H1 (cell line): ENCODE data around the gene EPHA2. TPM values are rescaled to one million over a fixed set of nuclear protein-coding genes. Genes with fewer than 3 reads are reported as not detected.

Experiments
- CTCF ChIA-PET: fragments of 300-600 bp; sonication (Branson Sonifier 250); formaldehyde crosslinking; loops from one replicate; lab custom pipeline; 2021; ENCODE audit not compliant: partially characterized antibody; lab: Charles Lee
- POLR2A ChIA-PET: fragments of 300-600 bp; sonication (Branson Sonifier 250); formaldehyde crosslinking; loops from one replicate; lab custom pipeline; 2021; ENCODE audit warnings: inconsistent platforms; ENCODE audit not compliant: partially characterized antibody; lab: Charles Lee
- DNase-seq, 2 experiments: peaks; one replicate each; pipeline versions ENCODE4 v3.0.0 to v3.0.0-alpha.2; 2010 to 2022; ENCODE audit warnings: low spot score in 2 of 2, low read depth in 1 of 2, mixed read lengths in 1 of 2
- FAIRE-seq: peaks from 2 replicates; lab custom pipeline; 2011; peaks lifted over from hg19 to GRCh38; lab: Jason Lieb, UNC
- H2AFZ ChIP-seq: 2 replicates; pipeline ENCODE4 v1.8.1; 2012; ENCODE audit warnings: low read length, inconsistent platforms
- H2AK5ac ChIP-seq: 2 replicates; pipeline ENCODE4 v1.6.1; 2013; ENCODE audit warnings: low read depth, low read length
- H2BK120ac ChIP-seq: replicated peaks from 2 replicates; pipeline ENCODE3; 2013; ENCODE audit warnings: low read depth, low read length, inconsistent platforms
- H2BK12ac ChIP-seq: 2 replicates; pipeline ENCODE4 v1.6.1; 2013; ENCODE audit warnings: low read depth, low read length
- H2BK15ac ChIP-seq: 2 replicates; pipeline ENCODE4 v1.6.1; 2013; ENCODE audit warnings: low read length
- H2BK20ac ChIP-seq: 2 replicates; pipeline ENCODE4 v1.6.1; 2013; ENCODE audit warnings: low read length
- H2BK5ac ChIP-seq: 2 replicates; pipeline ENCODE4 v1.6.1; 2013; ENCODE audit warnings: low read depth, low read length
- H3K14ac ChIP-seq: 2 replicates; pipeline ENCODE4 v1.6.1; 2013; ENCODE audit warnings: inconsistent platforms; ENCODE audit not compliant: insufficient read length
- H3K18ac ChIP-seq: 2 replicates; pipeline ENCODE4 v1.6.1; 2013; ENCODE audit warnings: low read length; ENCODE audit errors: extremely low read depth
- H3K23ac ChIP-seq: 2 replicates; pipeline ENCODE4 v1.6.1; 2013; ENCODE audit warnings: inconsistent platforms; ENCODE audit not compliant: insufficient read length
- H3K23me2 ChIP-seq: 2 replicates; pipeline ENCODE4 v1.6.1; 2013; ENCODE audit warnings: low read depth, low read length
- H3K27ac ChIP-seq: 2 replicates; pipeline ENCODE4 v1.6.1; 2011; ENCODE audit warnings: low read depth, low read length, inconsistent platforms
- H3K27me3 ChIP-seq, 4 experiments: replicated peaks in 1 of 4; 1 replicate in 1 of 4; 2 replicates in 3 of 4; pipeline versions ENCODE4 v1.6.1 to v1.8.1; 2011 to 2013; ENCODE audit warnings: low read length in 3 of 4, mild to moderate bottlenecking in 3 of 4, inconsistent platforms in 2 of 4, mixed read lengths in 2 of 4, moderate library complexity in 1 of 4; ENCODE audit not compliant: control insufficient read depth in 3 of 4, insufficient read depth in 3 of 4; ENCODE audit errors: extremely low read depth in 1 of 4
- H3K36me3 ChIP-seq, 4 experiments: 2 replicates each; pipeline versions ENCODE4 v1.6.1 to v1.8.1; 2011 to 2013; ENCODE audit warnings: mild to moderate bottlenecking in 4 of 4, low read length in 3 of 4, moderate library complexity in 2 of 4, control low read depth in 1 of 4, inconsistent platforms in 1 of 4; ENCODE audit not compliant: insufficient read depth in 4 of 4, control insufficient read depth in 2 of 4
- H3K4ac ChIP-seq: replicated peaks from 2 replicates; pipeline ENCODE3; 2013; ENCODE audit warnings: low read length, low read depth, mixed read lengths, inconsistent platforms; ENCODE audit not compliant: insufficient read length
- H3K4me1 ChIP-seq, 4 experiments: replicated peaks in 1 of 4; 1 replicate in 1 of 4; 2 replicates in 3 of 4; pipeline versions ENCODE4 v1.6.1 to v1.8.1; 2011 to 2013; ENCODE audit warnings: low read length in 3 of 4, inconsistent platforms in 2 of 4, mixed read lengths in 1 of 4; ENCODE audit not compliant: insufficient read depth in 4 of 4, control insufficient read depth in 3 of 4
- H3K4me2 ChIP-seq, 2 experiments: 2 replicates each; pipeline versions ENCODE4 v1.6.1 to v1.8.1; 2011 to 2013; ENCODE audit warnings: low read depth in 2 of 2, low read length in 2 of 2, control low read depth in 1 of 2, inconsistent platforms in 1 of 2, mild to moderate bottlenecking in 1 of 2; ENCODE audit not compliant: insufficient read depth in 1 of 2
- H3K4me3 ChIP-seq, 4 experiments: fragments of 200-600, 300-600 bp in 1 of 4; sonication (generic), shearing (Covaris generic), sonication (Bioruptor Twin) in 1 of 4; 2 replicates each; pipeline versions ENCODE4 v1.5.1 to v1.8.1; 2011 to 2016; ENCODE audit warnings: low read length in 4 of 4, low read depth in 3 of 4, control low read depth in 2 of 4, inconsistent platforms in 2 of 4, mild to moderate bottlenecking in 2 of 4, mixed read lengths in 1 of 4, moderate library complexity in 1 of 4; ENCODE audit not compliant: insufficient read depth in 2 of 4; ENCODE audit errors: extremely low read depth in 1 of 4
- H3K56ac ChIP-seq: replicated peaks from 2 replicates; pipeline ENCODE3; 2013; ENCODE audit warnings: low read depth, mild to moderate bottlenecking, mixed read lengths, low read length, inconsistent platforms; ENCODE audit not compliant: insufficient read length
- H3K79me1 ChIP-seq: 2 replicates; pipeline ENCODE4 v1.6.1; 2013; ENCODE audit warnings: low read depth, low read length, control low read depth
- H3K79me2 ChIP-seq, 2 experiments: 2 replicates each; pipeline versions ENCODE4 v1.6.1 to v1.8.1; 2012 to 2013; ENCODE audit warnings: low read length in 2 of 2, mild to moderate bottlenecking in 2 of 2, inconsistent platforms in 1 of 2; ENCODE audit not compliant: insufficient read depth in 2 of 2, control insufficient read depth in 1 of 2
- H3K9ac ChIP-seq, 4 experiments: replicated peaks in 1 of 4; 1 replicate in 1 of 4; 2 replicates in 3 of 4; pipeline versions ENCODE4 v1.6.1 to v1.8.1; 2011 to 2013; ENCODE audit warnings: low read depth in 3 of 4, low read length in 3 of 4, control low read depth in 2 of 4, mild to moderate bottlenecking in 2 of 4, moderate library complexity in 2 of 4, inconsistent platforms in 1 of 4; ENCODE audit errors: extremely low read depth in 1 of 4
- H3K9me3 ChIP-seq, 2 experiments: 2 replicates each; pipeline versions ENCODE4 v1.6.1 to v1.8.1; 2012 to 2013; ENCODE audit warnings: mild to moderate bottlenecking in 2 of 2, moderate library complexity in 2 of 2, control low read depth in 1 of 2, inconsistent platforms in 1 of 2, low read depth in 1 of 2, low read length in 1 of 2, mixed read lengths in 1 of 2; ENCODE audit not compliant: insufficient read depth in 2 of 2
- H4K20me1 ChIP-seq, 2 experiments: replicated peaks in 1 of 2; 2 replicates each; pipeline versions ENCODE3 to v1.8.1; 2011 to 2013; ENCODE audit warnings: inconsistent platforms in 2 of 2, low read length in 2 of 2, mild to moderate bottlenecking in 1 of 2; ENCODE audit not compliant: insufficient read depth in 2 of 2, control insufficient read depth in 1 of 2
- H4K5ac ChIP-seq: 2 replicates; pipeline ENCODE4 v1.6.1; 2013; ENCODE audit warnings: low read length, low read depth, mixed read lengths, inconsistent platforms; ENCODE audit not compliant: insufficient read length
- H4K8ac ChIP-seq: 2 replicates; pipeline ENCODE4 v1.8.0; 2013; ENCODE audit warnings: mild to moderate bottlenecking, moderate library complexity, low read length, inconsistent platforms; ENCODE audit not compliant: insufficient read depth; ENCODE audit errors: extremely low read depth
- H4K91ac ChIP-seq: replicated peaks from 2 replicates; pipeline ENCODE3; 2013; ENCODE audit warnings: low read length, mixed read lengths, inconsistent platforms; ENCODE audit not compliant: insufficient read length
- BRCA1 ChIP-seq: IDR thresholded peaks from 2 replicates; pipeline ENCODE4 v1.6.1; 2012; ENCODE audit warnings: low read depth, low read length, improper control_type of control experiment
- EZH2 ChIP-seq: fragments of 200-600 bp; sonication (generic); IDR thresholded peaks from 2 replicates; pipeline ENCODE4 v1.7.1; 2012; ENCODE audit warnings: low read depth, mild to moderate bottlenecking, moderate library complexity, low read length, inconsistent platforms; ENCODE audit not compliant: severe bottlenecking
- FOSL1 ChIP-seq: IDR thresholded peaks from 2 replicates; pipeline ENCODE4 v1.6.1; 2011; ENCODE audit warnings: mild to moderate bottlenecking, low read depth, low read length, moderate library complexity; ENCODE audit not compliant: insufficient read depth
- JUN ChIP-seq: IDR thresholded peaks from 2 replicates; pipeline ENCODE4 v1.6.1; 2011; ENCODE audit warnings: low read depth, mild to moderate bottlenecking, improper control_type of control experiment, low read length
- SIRT6 ChIP-seq: IDR thresholded peaks from one replicate; pipeline ENCODE4 v1.7.1; 2012; ENCODE audit warnings: low read length, inconsistent platforms
- TAF7 ChIP-seq: optimal IDR thresholded peaks from 2 replicates; pipeline ENCODE3; 2011; ENCODE audit warnings: low read depth, mild to moderate bottlenecking, inconsistent platforms, low read length, moderate library complexity, borderline replicate concordance
- WGBS, 2 experiments: shearing (Covaris generic) in 1 of 2; methylation state at CpG; one replicate each; pipeline versions ENCODE4 v1.1.6 to v1.1.7; 2013 to 2015; ENCODE audit warnings: low lambda C conversion rate in 2 of 2, mixed read lengths in 2 of 2, inconsistent platforms in 1 of 2, low coverage in 1 of 2, missing lambda C conversion rate in 1 of 2; ENCODE audit not compliant: insufficient replicate concordance in 2 of 2, insufficient coverage in 1 of 2, insufficient read length in 1 of 2; ENCODE audit errors: extremely low coverage in 1 of 2, missing lambda C conversion rate in 1 of 2; 5-methylcytosine and 5-hydroxymethylcytosine counted together
- polyA plus RNA-seq, 7 experiments: library from polyadenylated mRNA; depleted of rRNA in 3 of 7; stranded (reverse) in 5 of 7; unstranded in 2 of 7; fragments of >200 nt in 5 of 7; fragments of 200-250 nt in 2 of 7; gene quantifications; 1 replicate in 5 of 7; 2 replicates in 1 of 7; 4 replicates in 1 of 7; pipeline versions ENCODE4 v1.2.1 to v1.2.3, GENCODE V29; 2011 to 2013; ENCODE audit warnings: missing spikeins in 2 of 7, mixed read lengths in 2 of 7
- total RNA-seq: library from RNA; stranded (reverse); fragmentation: NEBNext Ultra II Directional; extraction: Animal tissue kit (Norgen Biotek cat#: 25700); gene quantifications from 2 replicates; pipeline ENCODE4 v1.2.1, GENCODE V29; 2021

EPHA2 gene
- total and polyA plus RNA-seq, 2 of the 8 experiments (the other 6 are each of a cell fraction or from before 2014, with no cell fraction given): 26.8 to 33.6 TPM

DNA sequence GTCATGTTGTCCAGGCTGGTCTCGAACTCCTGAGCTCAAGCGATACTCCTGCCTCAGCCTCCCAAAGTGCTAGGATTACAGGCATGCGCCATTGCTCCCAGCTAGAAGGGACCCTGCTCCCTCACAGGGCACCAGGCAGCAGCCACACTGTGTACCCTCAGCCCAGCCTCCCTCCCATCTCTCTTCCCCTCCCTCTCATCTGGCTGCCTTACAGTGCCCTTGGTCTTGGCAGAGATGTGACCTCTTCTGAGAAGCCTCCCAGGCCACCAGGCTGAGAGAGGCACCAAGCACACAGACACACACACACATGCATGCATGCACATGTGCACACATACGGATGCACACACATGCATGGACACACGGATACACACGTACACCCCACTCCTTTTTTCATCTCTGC lies 25.0 kb downstream of the EPHA2 start:
- H3K27ac ChIP-seq: no peak overlapping the region
- H3K36me3 ChIP-seq: peaks cover 23 to 79% (median 69%) of the 10 kb centered on the region in 4 experiments; a peak in 7 of 8 replicates
- H3K4me3 ChIP-seq: no peak overlapping the region
- no peak for DNase-seq
- no peaks in the 10 kb centered on the region for H3K79me2 ChIP-seq
- H2BK20ac ChIP-seq: no peak overlapping the region
- H3K27me3 ChIP-seq: no peaks in the 10 kb centered on the region
- H4K8ac ChIP-seq: no peak overlapping the region
- no peak overlapping the region; the same call in 1 of the 2 replicates for H2BK5ac ChIP-seq
- no peak overlapping the region for H3K56ac ChIP-seq
- H2BK12ac ChIP-seq: no peak overlapping the region
- H3K4me1 ChIP-seq: no peaks in the 10 kb centered on the region
- ChIA-PET CTCF (interaction anchor here (1.4 to 31.3 kb wide), 7 partner anchors 13 to 58 kb away, joined by 3 to 522 read pairs (median 5); partner anchors contain the start of gene FAM131C), POLR2A (interaction anchor here (0.9 to 1.6 kb wide), 7 partner anchors 9 to 42 kb away, joined by 3 to 4 read pairs (median 4); no protein-coding TSS in a partner anchor)
- H3K4me2 ChIP-seq: no peak overlapping the region
- no peaks in the 10 kb centered on the region for H3K9me3 ChIP-seq
- no peak overlapping the region for H2BK15ac ChIP-seq
- no peaks in the 10 kb centered on the region; the same call in none of the 2 replicates for H3K79me1 ChIP-seq
- TF ChIP-seq SIRT6: no peak
- TF ChIP-seq JUN: no peak
- no peak for TF ChIP-seq TAF7
- no peak for TF ChIP-seq FOSL1
- TF ChIP-seq EZH2: no peak
- TF ChIP-seq BRCA1: no peak
- H2AK5ac ChIP-seq: no peak overlapping the region
- H3K18ac ChIP-seq: no peak overlapping the region
- H2AFZ ChIP-seq: no peak overlapping the region
- no peaks in the 10 kb centered on the region for H3K23me2 ChIP-seq
- no peak overlapping the region for H3K4ac ChIP-seq
- no peak for FAIRE-seq
- H4K20me1 ChIP-seq: peaks cover 5 to 29% of the 10 kb centered on the region in 2 experiments
- 93% methylated on average over 6 of the region's 6 CpGs; no CpG with 5 or more reads in 1 of the 2 experiments for WGBS, 2 experiments
- no peak overlapping the region for H4K5ac ChIP-seq
- no peak overlapping the region for H2BK120ac ChIP-seq
- no peak overlapping the region for H3K23ac ChIP-seq
- H4K91ac ChIP-seq: no peak overlapping the region
- no peak overlapping the region for H3K14ac ChIP-seq
- no peak overlapping the region for H3K9ac ChIP-seq
